OCI-LY1 (cell line): ENCODE results near the gene PDE4D.

Experiments used
- EZH2 ChIP-seq: fragments of 200-600 bp; sonication (generic), shearing (Covaris generic); IDR thresholded peaks from 2 replicates; pipeline ENCODE4 v1.8.0; 2017; ENCODE audit warnings: borderline replicate concordance, mixed run types, mild to moderate bottlenecking, antibody characterized with exemption, low read length, moderate library complexity, mixed read lengths
- TF ChIP-seq, protein P1 (sequence below): fragments of 200-600 bp; sonication (generic), shearing (Covaris generic); IDR thresholded peaks from 2 replicates; pipeline ENCODE4 v1.5.1; 2017; ENCODE audit warnings: mild to moderate bottlenecking, antibody characterized with exemption, low read length, moderate library complexity, mixed read lengths

DNA sequence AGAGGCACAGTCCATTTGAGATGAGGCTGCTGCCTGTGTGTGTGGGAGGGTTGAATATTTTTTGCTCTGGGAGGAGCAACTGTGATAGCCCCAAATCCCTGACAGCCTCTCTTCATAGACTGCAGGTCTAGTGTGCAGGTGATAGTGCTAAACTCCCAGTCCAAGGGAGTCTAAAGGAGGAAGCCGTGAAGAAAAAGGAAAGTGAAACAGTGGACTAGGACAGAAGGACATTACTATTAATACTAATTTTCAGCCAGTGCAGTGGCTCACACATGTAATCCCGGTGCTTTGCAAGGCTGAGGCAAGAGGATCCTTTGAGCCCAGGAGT lies 295.0 kb downstream of the PDE4D start:
- TF ChIP-seq, protein P1, sequence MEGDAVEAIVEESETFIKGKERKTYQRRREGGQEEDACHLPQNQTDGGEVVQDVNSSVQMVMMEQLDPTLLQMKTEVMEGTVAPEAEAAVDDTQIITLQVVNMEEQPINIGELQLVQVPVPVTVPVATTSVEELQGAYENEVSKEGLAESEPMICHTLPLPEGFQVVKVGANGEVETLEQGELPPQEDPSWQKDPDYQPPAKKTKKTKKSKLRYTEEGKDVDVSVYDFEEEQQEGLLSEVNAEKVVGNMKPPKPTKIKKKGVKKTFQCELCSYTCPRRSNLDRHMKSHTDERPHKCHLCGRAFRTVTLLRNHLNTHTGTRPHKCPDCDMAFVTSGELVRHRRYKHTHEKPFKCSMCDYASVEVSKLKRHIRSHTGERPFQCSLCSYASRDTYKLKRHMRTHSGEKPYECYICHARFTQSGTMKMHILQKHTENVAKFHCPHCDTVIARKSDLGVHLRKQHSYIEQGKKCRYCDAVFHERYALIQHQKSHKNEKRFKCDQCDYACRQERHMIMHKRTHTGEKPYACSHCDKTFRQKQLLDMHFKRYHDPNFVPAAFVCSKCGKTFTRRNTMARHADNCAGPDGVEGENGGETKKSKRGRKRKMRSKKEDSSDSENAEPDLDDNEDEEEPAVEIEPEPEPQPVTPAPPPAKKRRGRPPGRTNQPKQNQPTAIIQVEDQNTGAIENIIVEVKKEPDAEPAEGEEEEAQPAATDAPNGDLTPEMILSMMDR: no peak
- TF ChIP-seq EZH2: no peak
